ENCODE data around the gene CGGBP1. TPM values are rescaled to one million over a fixed set of nuclear protein-coding genes. Genes with fewer than 3 reads are reported as not detected.
A peak's percentile ranks its signal among the peaks of the same experiment; 100 is the strongest.

CGGBP1 gene
- total RNA-seq, 1 donor = 104 TPM

DNA sequence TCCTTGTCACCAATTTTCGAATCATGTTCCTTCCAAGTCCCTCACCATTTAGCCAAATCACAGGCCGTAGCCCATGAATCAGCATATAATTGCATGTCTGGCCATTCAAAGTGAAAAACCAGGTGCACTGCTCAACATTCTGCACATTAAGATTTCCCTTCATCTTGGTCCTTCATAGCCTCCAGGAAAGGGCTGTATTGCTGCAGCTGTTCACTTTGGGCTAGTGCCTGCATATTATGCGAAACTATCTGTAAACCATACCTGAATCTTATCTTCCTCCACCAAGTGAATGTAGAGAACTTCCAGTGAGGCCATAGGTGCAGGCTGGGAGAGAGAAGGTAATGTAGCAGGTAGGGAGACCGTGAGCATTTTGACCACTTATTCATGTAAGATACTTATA is 18.3 kb downstream of the CGGBP1 start:
- TF ChIP-seq, protein P1, sequence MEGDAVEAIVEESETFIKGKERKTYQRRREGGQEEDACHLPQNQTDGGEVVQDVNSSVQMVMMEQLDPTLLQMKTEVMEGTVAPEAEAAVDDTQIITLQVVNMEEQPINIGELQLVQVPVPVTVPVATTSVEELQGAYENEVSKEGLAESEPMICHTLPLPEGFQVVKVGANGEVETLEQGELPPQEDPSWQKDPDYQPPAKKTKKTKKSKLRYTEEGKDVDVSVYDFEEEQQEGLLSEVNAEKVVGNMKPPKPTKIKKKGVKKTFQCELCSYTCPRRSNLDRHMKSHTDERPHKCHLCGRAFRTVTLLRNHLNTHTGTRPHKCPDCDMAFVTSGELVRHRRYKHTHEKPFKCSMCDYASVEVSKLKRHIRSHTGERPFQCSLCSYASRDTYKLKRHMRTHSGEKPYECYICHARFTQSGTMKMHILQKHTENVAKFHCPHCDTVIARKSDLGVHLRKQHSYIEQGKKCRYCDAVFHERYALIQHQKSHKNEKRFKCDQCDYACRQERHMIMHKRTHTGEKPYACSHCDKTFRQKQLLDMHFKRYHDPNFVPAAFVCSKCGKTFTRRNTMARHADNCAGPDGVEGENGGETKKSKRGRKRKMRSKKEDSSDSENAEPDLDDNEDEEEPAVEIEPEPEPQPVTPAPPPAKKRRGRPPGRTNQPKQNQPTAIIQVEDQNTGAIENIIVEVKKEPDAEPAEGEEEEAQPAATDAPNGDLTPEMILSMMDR (IDR thresholded peaks at IDR 0.05; ENCODE audit: insufficient read depth, low read length) = no peak
- DNase-seq (ENCODE audit: low read depth) = no peak
- H3K4me3 ChIP-seq (ENCODE audit: low read depth, low read length) = no peak overlapping the region

DNA sequence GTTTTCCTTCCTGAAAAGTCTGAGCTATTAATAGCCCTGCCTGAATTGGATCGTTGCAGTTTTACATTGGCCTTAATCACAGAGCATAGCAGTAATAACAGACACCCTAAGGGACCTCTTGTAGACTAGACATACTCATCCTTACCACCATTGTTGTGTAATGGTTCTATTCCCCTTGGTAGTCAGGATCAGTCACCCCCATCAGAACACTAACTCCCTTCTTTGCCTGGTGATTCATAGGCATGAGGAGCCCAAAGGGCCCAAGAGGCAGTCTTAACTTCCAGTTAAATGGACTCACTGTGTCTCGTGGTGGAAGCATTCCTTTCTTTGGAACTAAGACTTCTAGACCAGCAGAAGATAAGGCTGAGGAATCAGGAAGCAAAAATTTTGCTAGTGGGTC is 20.2 kb downstream of the CGGBP1 start:
- TF ChIP-seq, protein P1 (IDR thresholded peaks at IDR 0.05; ENCODE audit: insufficient read depth, low read length) = no peak
- DNase-seq (ENCODE audit: low read depth) = peak; percentile 63
- no peak overlapping the region for H3K4me3 ChIP-seq (ENCODE audit: low read depth, low read length)

DNA sequence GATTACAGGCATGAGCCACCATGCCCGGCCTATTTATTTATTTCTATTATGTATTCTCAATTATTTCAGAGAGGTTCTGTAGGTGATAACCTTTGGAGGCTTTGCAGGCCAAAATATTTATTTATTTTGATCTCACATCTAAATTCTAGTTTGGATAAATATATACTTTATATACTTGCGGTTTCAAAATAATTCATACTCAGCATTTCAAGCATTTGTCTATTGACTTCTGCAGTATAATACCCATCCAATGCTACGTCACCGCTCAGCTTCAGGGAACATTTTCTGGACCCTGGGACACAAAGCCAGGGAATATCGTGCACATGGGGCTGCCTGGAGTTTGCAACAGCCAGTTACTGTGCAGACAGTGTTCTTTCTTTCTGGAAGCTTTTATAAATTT is 22.6 kb downstream of the CGGBP1 start:
- no peak for DNase-seq (ENCODE audit: low read depth)

DNA sequence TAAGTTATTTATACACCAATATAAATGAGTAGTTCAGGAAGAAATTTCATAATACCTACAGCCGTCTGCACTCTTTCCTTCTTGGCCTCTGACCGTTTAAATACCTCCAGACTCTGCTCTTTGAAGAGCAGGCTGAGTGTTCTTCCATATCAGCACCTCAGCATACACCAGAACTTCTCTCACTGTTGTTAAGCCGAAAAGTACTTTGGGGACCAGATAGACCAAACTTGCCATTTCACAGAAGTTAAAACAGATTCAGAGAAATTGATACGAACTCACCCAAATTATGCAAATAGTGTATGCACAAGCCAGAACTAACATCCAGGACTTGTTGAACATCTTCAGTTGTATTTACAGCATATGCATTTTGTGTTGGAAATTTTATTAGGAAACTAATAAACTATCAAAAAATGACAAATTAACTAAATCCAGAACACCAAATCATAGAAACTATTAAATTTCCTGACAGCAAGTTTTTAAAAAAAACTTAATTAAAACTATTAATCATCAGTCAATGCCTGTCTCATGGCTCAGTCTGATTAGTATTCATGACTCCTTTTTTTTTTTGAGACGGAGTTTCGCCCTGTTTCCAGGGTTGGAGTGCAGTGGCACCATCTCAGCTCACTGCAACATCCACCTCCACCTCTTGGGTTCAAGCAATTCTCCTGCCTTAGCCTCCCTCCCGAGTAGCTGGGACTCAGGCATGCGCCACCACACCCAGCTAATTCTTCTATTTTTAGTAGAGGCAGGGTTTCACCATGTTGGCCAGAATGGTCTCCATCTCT is 24.1 kb downstream of the CGGBP1 start:
- H3K4me3 ChIP-seq (ENCODE audit: low read depth, low read length) = no peak overlapping the region
- no peak for DNase-seq (ENCODE audit: low read depth)
- TF ChIP-seq, protein P1 (IDR thresholded peaks at IDR 0.05; ENCODE audit: insufficient read depth, low read length) = no peak

More for the DNA sequence above, 22.6 kb downstream of the CGGBP1 start:
- H3K4me3 ChIP-seq (ENCODE audit: low read depth, low read length) = no peak overlapping the region
- TF ChIP-seq, protein P1 (IDR thresholded peaks at IDR 0.05; ENCODE audit: insufficient read depth, low read length) = no peak

DNA sequence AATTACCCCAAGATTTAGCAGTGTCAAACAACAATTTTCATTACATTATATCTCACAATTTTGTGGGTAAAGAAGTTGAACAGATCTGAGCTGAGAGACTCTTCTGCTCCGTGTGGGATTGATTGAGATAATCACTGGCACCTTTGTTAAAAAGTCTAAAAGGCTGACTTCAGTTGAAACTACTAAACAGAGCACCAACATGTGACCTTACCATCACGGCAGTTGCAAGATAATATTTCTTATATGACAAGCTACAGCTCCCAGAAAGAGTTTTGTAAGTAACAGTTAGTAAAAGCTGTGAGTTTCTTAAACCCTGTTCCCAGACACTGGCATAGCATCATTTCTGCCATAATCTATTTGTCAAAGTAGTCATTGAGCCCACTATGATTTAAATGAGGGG is 25.0 kb downstream of the CGGBP1 start:
- no peak for DNase-seq (ENCODE audit: low read depth)
- TF ChIP-seq, protein P1 (IDR thresholded peaks at IDR 0.05; ENCODE audit: insufficient read depth, low read length) = no peak
- H3K4me3 ChIP-seq (ENCODE audit: low read depth, low read length) = no peak overlapping the region

DNA sequence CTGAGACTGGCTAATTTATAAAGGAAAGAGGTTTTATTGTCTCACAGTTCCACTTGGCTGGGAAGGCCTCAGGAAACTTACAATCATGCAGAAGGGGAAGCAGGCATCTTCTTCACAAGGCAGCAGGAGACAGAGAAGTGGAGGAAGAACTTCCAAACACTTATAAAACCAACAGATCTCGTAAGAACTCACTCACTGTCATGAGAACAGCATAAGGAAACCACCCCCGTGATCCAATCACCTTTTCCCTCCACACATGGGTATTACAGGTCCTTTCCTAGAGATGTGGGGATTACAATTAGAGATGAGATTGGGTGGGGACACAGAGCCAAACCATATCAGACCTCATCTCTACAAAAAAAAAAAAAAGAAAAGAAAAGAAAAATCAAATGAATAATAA is 25.7 kb downstream of the CGGBP1 start:
- DNase-seq (ENCODE audit: low read depth) = no peak
- TF ChIP-seq, protein P1 (IDR thresholded peaks at IDR 0.05; ENCODE audit: insufficient read depth, low read length) = no peak
- H3K4me3 ChIP-seq (ENCODE audit: low read depth, low read length) = no peak overlapping the region

DNA sequence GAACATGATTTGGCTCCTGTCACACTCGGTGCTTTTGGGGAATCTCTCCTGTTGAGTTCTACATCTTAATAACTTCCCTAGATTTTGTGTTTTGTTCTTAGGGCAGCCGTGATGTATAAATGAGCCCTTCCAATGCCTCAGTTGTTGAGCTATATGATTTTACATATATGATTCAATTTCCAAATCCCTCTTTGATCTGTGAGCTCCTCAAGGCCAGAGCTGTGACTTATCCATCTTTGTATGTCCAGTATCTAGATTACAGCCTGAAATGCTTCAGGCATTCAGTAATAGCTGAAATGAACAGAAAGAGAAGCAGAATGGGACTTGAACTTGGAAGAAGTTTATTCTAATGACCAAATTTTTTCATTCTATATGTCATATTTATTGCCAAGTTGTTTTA is 26.6 kb downstream of the CGGBP1 start:
- DNase-seq (ENCODE audit: low read depth) = no peak
- TF ChIP-seq, protein P1 (IDR thresholded peaks at IDR 0.05; ENCODE audit: insufficient read depth, low read length) = no peak
- peak overlapping the region; percentile 42 for H3K4me3 ChIP-seq (ENCODE audit: low read depth, low read length)

Data from fibroblast of the aortic adventitia (primary cell).